Calu3 (cell line): ENCODE results near the gene PIGU. TPM values are rescaled to one million over a fixed set of nuclear protein-coding genes. Genes with fewer than 3 reads are reported as not detected.

Experiments used
- BruUV-seq: library from RNA; stranded (reverse); fragments of 400-500 nt; replicated peaks from 2 replicates; lab custom pipeline; 2021; lab: Mats Ljungman, UMichigan
- CTCF ChIA-PET: fragments of 300-600 bp; sonication (Branson Sonifier 250); formaldehyde crosslinking; loops from one replicate; lab custom pipeline; 2022; ENCODE audit warnings: antibody characterized with exemption; lab: Charles Lee
- DNase-seq: peaks from one replicate; pipeline ENCODE4 v3.0.0; 2022
- H3K27ac Mint-ChIP-seq: one replicate; pipeline ENCODE4 v1.8.0; 2022; ENCODE audit warnings: mixed read lengths; ENCODE audit not compliant: unreplicated experiment
- H3K27me3 Mint-ChIP-seq: one replicate; pipeline ENCODE4 v1.8.0; 2022; ENCODE audit warnings: mixed read lengths; ENCODE audit not compliant: unreplicated experiment
- H3K36me3 Mint-ChIP-seq: one replicate; pipeline ENCODE4 v1.8.0; 2022; ENCODE audit warnings: mild to moderate bottlenecking, moderate library complexity, mixed read lengths; ENCODE audit not compliant: insufficient read depth, unreplicated experiment
- H3K4me1 Mint-ChIP-seq: one replicate; pipeline ENCODE4 v1.8.0; 2022; ENCODE audit warnings: mild to moderate bottlenecking, low read depth, mixed read lengths; ENCODE audit not compliant: unreplicated experiment
- H3K4me3 Mint-ChIP-seq: one replicate; pipeline ENCODE4 v1.8.0; 2022; ENCODE audit warnings: mild to moderate bottlenecking, low read depth, moderate library complexity, mixed read lengths; ENCODE audit not compliant: unreplicated experiment
- H3K9me3 Mint-ChIP-seq: one replicate; pipeline ENCODE4 v1.8.0; 2022; ENCODE audit warnings: low read depth, mixed read lengths; ENCODE audit not compliant: unreplicated experiment
- CTCF ChIP-seq: fragments of 200-600 bp; IDR thresholded peaks from one replicate; pipeline ENCODE4 v1.8.0; 2022; ENCODE audit warnings: antibody characterized with exemption; ENCODE audit not compliant: unreplicated experiment
- intact Hi-C: fragments of 100-400 bp; cut with micrococcal nuclease; formaldehyde crosslinking; loops from one replicate; pipeline ENCODE4 v1.10.0; 2022; ENCODE audit not compliant: unreplicated experiment
- total RNA-seq: library from RNA; stranded (reverse); gene quantifications from 2 replicates; pipeline ENCODE4 v1.2.3, GENCODE V29; 2022

The PIGU gene
- total RNA-seq, 1 experiment from 2014 or later: 42.8 TPM

DNA sequence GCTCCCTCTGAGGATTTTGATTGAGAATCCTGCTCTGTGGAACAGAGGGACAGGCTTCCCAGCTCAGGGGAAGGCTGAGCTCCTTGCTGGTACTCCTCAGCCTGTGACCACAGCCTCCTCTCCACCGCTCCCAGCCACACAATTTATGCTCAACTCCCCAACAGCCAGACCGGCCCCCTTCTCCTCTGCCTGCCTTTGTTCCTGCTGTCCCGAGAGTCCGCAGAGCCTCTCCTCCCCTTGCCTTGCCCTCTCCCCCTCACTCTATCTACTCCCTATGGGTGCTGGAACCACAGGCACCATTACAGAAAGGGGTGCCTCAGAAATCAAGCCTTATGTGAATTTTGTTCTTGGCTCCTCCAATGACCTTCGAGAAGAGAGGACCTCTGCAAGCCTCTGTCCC lies 102.5 kb downstream of the PIGU start:
- Mint-ChIP-seq H3K27ac (no peak overlapping the region), H3K27me3 (no peaks in the 10 kb centered on the region), H3K9me3 (no peaks in the 10 kb centered on the region), H3K4me1 (peaks cover 4% of the 10 kb centered on the region), H3K4me3 (no peak overlapping the region), H3K36me3 (peaks cover 12% of the 10 kb centered on the region)
- TF ChIP-seq CTCF: no peak
- BruUV-seq: no TSS peak
- DNase-seq: no peak
- CTCF ChIA-PET: no interaction called here
- intact Hi-C loops: no loop called here

DNA sequence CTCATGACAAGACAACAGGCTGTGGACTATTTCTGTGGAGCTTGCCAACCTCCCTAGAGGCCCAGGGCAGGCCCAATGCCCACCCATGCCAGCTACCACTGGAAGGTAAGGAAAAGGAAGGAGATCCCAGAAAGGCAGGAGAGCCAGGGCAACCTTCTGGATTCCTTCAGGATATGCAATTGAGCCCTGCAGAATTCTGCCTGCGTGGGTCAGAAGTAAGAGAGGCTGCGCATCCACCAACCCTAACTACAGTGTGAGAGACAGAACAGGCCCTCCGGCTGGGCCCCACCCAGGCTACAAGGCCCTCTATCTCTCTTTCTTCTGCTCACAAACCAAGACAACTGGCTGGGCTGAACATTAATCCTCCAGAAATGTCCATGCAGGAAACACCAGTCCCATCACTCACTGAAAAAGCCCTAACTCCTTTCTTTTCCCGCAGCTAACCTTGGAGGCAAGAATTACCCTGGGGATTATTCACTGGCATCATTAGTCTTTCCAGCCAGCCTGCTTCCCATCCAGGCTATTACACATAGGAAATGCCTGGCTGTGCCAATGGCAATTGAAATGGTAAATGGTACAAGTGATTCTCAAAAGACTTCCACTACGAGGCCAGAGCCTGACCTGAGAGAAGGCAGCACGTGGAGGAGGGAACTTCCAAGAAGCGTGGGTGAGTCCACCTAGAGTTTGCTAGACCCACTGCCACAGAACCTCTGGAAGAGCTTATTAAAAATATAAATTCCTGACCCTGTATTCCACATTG lies 103.2 kb downstream of the PIGU start:
- Mint-ChIP-seq H3K27me3 (no peaks in the 10 kb centered on the region), H3K4me1 (no peaks in the 10 kb centered on the region), H3K27ac (no peak overlapping the region), H3K9me3 (no peaks in the 10 kb centered on the region), H3K36me3 (peaks cover 12% of the 10 kb centered on the region), H3K4me3 (no peak overlapping the region)
- intact Hi-C loops: no loop called here
- CTCF ChIA-PET: no interaction called here
- no TSS peak for BruUV-seq
- TF ChIP-seq CTCF: no peak
- no peak for DNase-seq

- Mint-ChIP-seq H3K9me3 (no peaks in the 10 kb centered on the region), H3K36me3 (peaks cover 12% of the 10 kb centered on the region), H3K27me3 (no peaks in the 10 kb centered on the region), H3K4me1 (no peaks in the 10 kb centered on the region), H3K4me3 (no peak overlapping the region), H3K27ac (no peak overlapping the region)
- intact Hi-C loops: no loop called here
- no TSS peak for BruUV-seq
- CTCF ChIA-PET: interaction anchor here (1.3 kb wide), 1 partner anchor 49 kb away, joined by 4 read pairs; no protein-coding TSS in a partner anchor
- TF ChIP-seq CTCF: no peak
- DNase-seq: no peak
Observed at GRCh38 chr20:34571753-34572152, 105.1 kb downstream of the PIGU start.

GRCh38 chr20:34570859-34571306 lies 106.0 kb downstream of the PIGU start:
- no peak overlapping the region for H3K27ac Mint-ChIP-seq
- CTCF ChIA-PET: interaction anchor here (0.6 to 1.3 kb wide), 2 partner anchors 48 to 977 kb away, joined by 3 to 4 read pairs; no protein-coding TSS in a partner anchor
- intact Hi-C loops: no loop called here
- H3K9me3 Mint-ChIP-seq: no peaks in the 10 kb centered on the region
- no peak overlapping the region for H3K4me3 Mint-ChIP-seq
- no peaks in the 10 kb centered on the region for H3K27me3 Mint-ChIP-seq
- no TSS peak for BruUV-seq
- no peaks in the 10 kb centered on the region for H3K4me1 Mint-ChIP-seq
- DNase-seq: no peak
- H3K36me3 Mint-ChIP-seq: peaks cover 16% of the 10 kb centered on the region
- TF ChIP-seq CTCF: no peak
